22Rv1 (cell line): ENCODE results near the gene UTP4.

Experiments
- CTCF ChIP-seq: fragments of 450-650 bp; IDR thresholded peaks from 2 replicates; pipeline ENCODE4 v1.5.1; 2017; ENCODE audit warnings: mild to moderate bottlenecking
- ZFX ChIP-seq: fragments of 450-650 bp; IDR thresholded peaks from 2 replicates; pipeline ENCODE4 v1.6.1; 2017; ENCODE audit warnings: antibody characterized with exemption, borderline replicate concordance

GRCh38 chr16:69084289-69084688, 48.2 kb upstream of the UTP4 start:
- no peak for TF ChIP-seq CTCF
- TF ChIP-seq ZFX, result no peak
